DMS153 treated with DMSO at 0.1 percent for 48 hours (cell line): ENCODE measurements around the gene SPP2.

ENCODE experiments used
- DNase-seq: peaks from one replicate; lab custom pipeline; 2025; ENCODE audit not compliant: unreplicated experiment; lab: John Stamatoyannopoulos, UW

Gene SPP2

GRCh38 chr2:234050455-234051135 lies at the start of gene SPP2:
Gene SPP2 (plus strand): TSS chr2:234050702. CDS start chr2:234050787, 85 bp downstream.
- no peak for DNase-seq

- DNase-seq, result no peak
These were observed 48.9 kb upstream of the SPP2 start for GRCh38 chr2:234001380-234002160.

GRCh38 chr2:234002281-234002680 lies 48.2 kb upstream of the SPP2 start:
- no peak for DNase-seq

GRCh38 chr2:234003972-234004617 lies 46.4 kb upstream of the SPP2 start:
- DNase-seq, result no peak

GRCh38 chr2:234005126-234005525 lies 45.4 kb upstream of the SPP2 start:
- DNase-seq, result no peak

GRCh38 chr2:234006501-234006900 lies 44.0 kb upstream of the SPP2 start:
- no peak for DNase-seq

- DNase-seq, result no peak
These were observed 36.1 kb upstream of the SPP2 start for GRCh38 chr2:234014427-234014826.

- DNase-seq, result no peak
These were observed 34.6 kb upstream of the SPP2 start for GRCh38 chr2:234015861-234016260.

- DNase-seq, result no peak
These were observed 30.6 kb upstream of the SPP2 start for GRCh38 chr2:234019896-234020295.

GRCh38 chr2:234020332-234020731 lies 30.2 kb upstream of the SPP2 start:
- DNase-seq, result no peak

- DNase-seq, result no peak
These were observed 28.1 kb upstream of the SPP2 start for GRCh38 chr2:234022424-234022823.

- DNase-seq, result no peak
These were observed 26.2 kb upstream of the SPP2 start for GRCh38 chr2:234024304-234024703.

GRCh38 chr2:234025466-234025865 lies 25.0 kb upstream of the SPP2 start:
- DNase-seq, result no peak

- DNase-seq, result no peak
These were observed 24.6 kb upstream of the SPP2 start for GRCh38 chr2:234025891-234026401.

- DNase-seq, result no peak
These were observed 23.7 kb upstream of the SPP2 start for GRCh38 chr2:234026693-234027254.

- no peak for DNase-seq
These were observed 22.9 kb upstream of the SPP2 start for GRCh38 chr2:234027641-234028040.

GRCh38 chr2:234029150-234029733 lies 21.3 kb upstream of the SPP2 start:
- no peak for DNase-seq

GRCh38 chr2:234031207-234031606 lies 19.3 kb upstream of the SPP2 start:
- DNase-seq, result no peak

- no peak for DNase-seq
These were observed 18.1 kb upstream of the SPP2 start for GRCh38 chr2:234032279-234032856.

- DNase-seq, result no peak
These were observed 17.3 kb upstream of the SPP2 start for GRCh38 chr2:234033174-234033573.

GRCh38 chr2:234033885-234034284 lies 16.6 kb upstream of the SPP2 start:
- no peak for DNase-seq
